SK-N-SH treated with all-trans-retinoic acid at 6 μM for 48 hours (cell line): ENCODE results near the gene KRT17.

Experiments used
- PPARA ChIP-seq: fragments of 250-450 bp; sonication (Bioruptor Pico); IDR thresholded peaks from 2 replicates; pipeline ENCODE4 v1.5.0; 2020; ENCODE audit warnings: mild to moderate bottlenecking, borderline replicate concordance
- SNAI2 ChIP-seq: fragments of 250-450 bp; sonication (Bioruptor Pico); IDR thresholded peaks from 2 replicates; pipeline ENCODE4 v1.5.0; 2020; ENCODE audit warnings: mild to moderate bottlenecking, moderate library complexity
- ZFP30 ChIP-seq: fragments of 450-650 bp; formaldehyde crosslinking; IDR thresholded peaks from 2 replicates; pipeline ENCODE4 v1.5.0; 2022; ENCODE audit warnings: mild to moderate bottlenecking, moderate library complexity
- ZNF70 ChIP-seq: fragments of 450-650 bp; formaldehyde crosslinking; IDR thresholded peaks from 2 replicates; pipeline ENCODE4 v1.5.0; 2020; ENCODE audit warnings: mild to moderate bottlenecking, moderate library complexity

GRCh38 chr17:41634639-41635038 is 10.3 kb upstream of the KRT17 start:
- TF ChIP-seq ZNF70 (CRISPR knock-in tag) (no peak), PPARA (CRISPR knock-in tag) (no peak), SNAI2 (CRISPR knock-in tag) (no peak), ZFP30 (CRISPR knock-in tag) (no peak)
